Upper lobe of left lung (tissue), 4 donors: ENCODE results near the gene PLAAT5.

ENCODE experiments used
- EP300 ChIP-seq, 4 donors: sonication (generic); formaldehyde crosslinking; IDR thresholded peaks; one replicate each; pipeline ENCODE4 v1.5.1; 2017; ENCODE audit warnings: antibody characterized with exemption in 4 of 4, control low read depth in 2 of 4
- POLR2A ChIP-seq, 4 donors: fragments of 450-650 bp; IDR thresholded peaks; one replicate each; pipeline ENCODE4 v1.5.1; 2016 to 2017; ENCODE audit warnings: antibody characterized with exemption in 4 of 4, mild to moderate bottlenecking in 2 of 4
- POLR2AphosphoS5 ChIP-seq, 2 donors: sonication (generic); formaldehyde crosslinking; IDR thresholded peaks; one replicate each; pipeline ENCODE4 v1.5.1; 2017; ENCODE audit warnings: antibody characterized with exemption in 2 of 2
- TF ChIP-seq, protein P1 (sequence below), 6 experiments: fragments of 450-650 bp in 4 of 6; fragments of 200-600 bp in 2 of 6; sonication (generic) in 2 of 6; IDR thresholded peaks; one replicate each; pipeline ENCODE4 v1.5.1; 2016 to 2019; ENCODE audit warnings: antibody characterized with exemption in 6 of 6

DNA sequence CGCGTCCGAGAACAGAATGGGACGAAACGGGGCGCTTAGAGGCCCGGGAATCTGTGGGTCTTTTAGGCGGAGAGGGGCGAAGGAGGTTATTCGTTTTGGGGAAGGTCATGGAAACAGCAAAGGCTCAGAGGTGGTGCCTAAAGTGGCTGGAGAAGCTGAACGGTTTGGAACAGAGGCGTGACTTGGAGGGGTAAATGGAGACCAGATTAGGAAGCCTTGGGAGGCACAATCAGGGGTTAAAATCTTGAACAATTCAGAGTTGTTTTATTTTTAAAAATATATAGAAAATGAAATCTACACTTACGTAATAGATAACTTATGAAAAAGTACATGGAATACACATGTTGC lies 247 bp upstream of the PLAAT5 start:
- TF ChIP-seq, protein P1, sequence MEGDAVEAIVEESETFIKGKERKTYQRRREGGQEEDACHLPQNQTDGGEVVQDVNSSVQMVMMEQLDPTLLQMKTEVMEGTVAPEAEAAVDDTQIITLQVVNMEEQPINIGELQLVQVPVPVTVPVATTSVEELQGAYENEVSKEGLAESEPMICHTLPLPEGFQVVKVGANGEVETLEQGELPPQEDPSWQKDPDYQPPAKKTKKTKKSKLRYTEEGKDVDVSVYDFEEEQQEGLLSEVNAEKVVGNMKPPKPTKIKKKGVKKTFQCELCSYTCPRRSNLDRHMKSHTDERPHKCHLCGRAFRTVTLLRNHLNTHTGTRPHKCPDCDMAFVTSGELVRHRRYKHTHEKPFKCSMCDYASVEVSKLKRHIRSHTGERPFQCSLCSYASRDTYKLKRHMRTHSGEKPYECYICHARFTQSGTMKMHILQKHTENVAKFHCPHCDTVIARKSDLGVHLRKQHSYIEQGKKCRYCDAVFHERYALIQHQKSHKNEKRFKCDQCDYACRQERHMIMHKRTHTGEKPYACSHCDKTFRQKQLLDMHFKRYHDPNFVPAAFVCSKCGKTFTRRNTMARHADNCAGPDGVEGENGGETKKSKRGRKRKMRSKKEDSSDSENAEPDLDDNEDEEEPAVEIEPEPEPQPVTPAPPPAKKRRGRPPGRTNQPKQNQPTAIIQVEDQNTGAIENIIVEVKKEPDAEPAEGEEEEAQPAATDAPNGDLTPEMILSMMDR (IDR thresholded peaks at IDR 0.05), result no peak
- TF ChIP-seq POLR2A (IDR thresholded peaks at IDR 0.05) (peak in 1 of 4 donors; percentile 3), POLR2AphosphoS5 (IDR thresholded peaks at IDR 0.05) (no peak), EP300 (IDR thresholded peaks at IDR 0.05) (no peak)
